ENCODE data around the gene FOXP2.

FOXP2 gene

DNA sequence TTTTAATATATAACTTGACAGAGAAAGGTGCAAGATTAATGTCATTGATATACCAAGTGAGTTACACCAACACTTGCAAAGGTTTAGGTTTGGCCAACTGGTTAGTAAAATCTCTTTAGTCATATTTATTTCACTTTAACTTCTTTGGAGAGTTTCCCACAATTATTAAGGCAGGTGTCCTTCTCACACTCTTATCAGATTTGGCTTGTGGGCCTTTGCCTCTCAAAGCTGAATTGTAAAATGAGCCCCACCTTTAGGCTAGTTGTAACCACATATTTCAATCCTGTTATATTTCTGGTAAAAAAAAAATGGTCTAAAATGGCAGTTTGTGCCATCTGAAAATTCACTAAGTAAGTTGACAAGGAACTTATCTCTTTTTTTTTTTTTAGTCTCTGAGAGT, 26.6 kb upstream of the FOXP2 start:
- TF ChIP-seq, protein P1, sequence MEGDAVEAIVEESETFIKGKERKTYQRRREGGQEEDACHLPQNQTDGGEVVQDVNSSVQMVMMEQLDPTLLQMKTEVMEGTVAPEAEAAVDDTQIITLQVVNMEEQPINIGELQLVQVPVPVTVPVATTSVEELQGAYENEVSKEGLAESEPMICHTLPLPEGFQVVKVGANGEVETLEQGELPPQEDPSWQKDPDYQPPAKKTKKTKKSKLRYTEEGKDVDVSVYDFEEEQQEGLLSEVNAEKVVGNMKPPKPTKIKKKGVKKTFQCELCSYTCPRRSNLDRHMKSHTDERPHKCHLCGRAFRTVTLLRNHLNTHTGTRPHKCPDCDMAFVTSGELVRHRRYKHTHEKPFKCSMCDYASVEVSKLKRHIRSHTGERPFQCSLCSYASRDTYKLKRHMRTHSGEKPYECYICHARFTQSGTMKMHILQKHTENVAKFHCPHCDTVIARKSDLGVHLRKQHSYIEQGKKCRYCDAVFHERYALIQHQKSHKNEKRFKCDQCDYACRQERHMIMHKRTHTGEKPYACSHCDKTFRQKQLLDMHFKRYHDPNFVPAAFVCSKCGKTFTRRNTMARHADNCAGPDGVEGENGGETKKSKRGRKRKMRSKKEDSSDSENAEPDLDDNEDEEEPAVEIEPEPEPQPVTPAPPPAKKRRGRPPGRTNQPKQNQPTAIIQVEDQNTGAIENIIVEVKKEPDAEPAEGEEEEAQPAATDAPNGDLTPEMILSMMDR (conservative IDR thresholded peaks at IDR 0.05; ENCODE audit: control insufficient read depth, insufficient read depth, low read depth, low read length): no peak
- no peak for DNase-seq (ENCODE audit: low read depth)
- H3K4me3 ChIP-seq (ENCODE audit: control insufficient read depth, low read depth, low read length): no peak overlapping the region

DNA sequence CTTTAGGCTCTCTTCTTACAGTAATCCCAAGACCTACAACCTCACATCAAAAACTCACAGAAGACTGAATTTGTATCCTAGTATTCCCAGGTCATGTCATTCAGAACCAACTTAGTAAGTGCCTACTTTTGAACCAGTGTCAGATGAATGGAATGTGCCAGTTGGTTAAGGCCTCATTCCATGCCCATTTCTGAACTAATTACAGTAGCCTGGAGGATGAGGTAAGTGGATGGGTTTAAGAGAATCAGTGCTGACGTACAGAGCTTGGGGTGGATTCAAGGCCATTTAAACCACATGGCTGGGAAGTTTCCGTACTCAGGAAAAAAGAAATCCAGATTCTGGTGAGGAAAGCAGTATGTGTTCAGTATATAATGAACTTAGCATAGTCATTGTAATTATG, 21.9 kb upstream of the FOXP2 start:
- DNase-seq (ENCODE audit: low read depth): no peak
- TF ChIP-seq, protein P1 (conservative IDR thresholded peaks at IDR 0.05; ENCODE audit: control insufficient read depth, insufficient read depth, low read depth, low read length): no peak
- H3K4me3 ChIP-seq (ENCODE audit: control insufficient read depth, low read depth, low read length): no peak overlapping the region

DNA sequence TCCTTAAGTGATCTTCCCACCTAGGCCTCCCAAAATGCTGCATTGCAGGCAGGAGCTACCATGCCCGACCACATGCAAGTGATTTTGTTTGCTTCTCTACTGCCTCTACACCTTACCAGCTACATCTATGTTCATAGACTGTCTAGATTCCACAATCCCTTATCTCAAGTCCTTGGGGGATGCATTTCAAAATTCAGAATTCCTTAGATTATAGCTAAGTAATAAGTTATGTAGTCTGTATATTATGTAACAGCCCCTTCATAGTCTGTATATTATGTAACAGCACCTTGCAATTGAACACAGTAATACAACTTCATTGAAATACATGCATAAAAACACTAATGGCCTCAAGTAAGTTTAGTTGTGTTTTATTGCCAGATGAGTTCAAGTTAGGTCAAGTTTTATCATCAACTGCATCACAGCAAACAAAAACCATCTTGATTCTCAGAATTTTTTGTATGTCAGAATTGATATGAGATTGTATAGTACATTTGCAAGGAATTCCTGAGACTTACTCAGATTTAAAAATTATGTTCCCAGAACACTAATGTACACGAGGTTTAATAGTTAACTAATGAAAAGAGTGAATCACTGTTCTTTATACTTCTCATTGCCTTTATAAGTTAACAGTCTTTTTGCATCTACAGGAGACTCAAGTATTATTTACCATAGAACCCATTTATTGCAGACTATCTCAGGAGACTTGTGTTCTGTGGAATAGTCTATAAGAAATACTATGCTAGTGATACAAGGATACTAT, 11.6 kb upstream of the FOXP2 start:
- no peak overlapping the region for H3K4me3 ChIP-seq (ENCODE audit: control insufficient read depth, low read depth, low read length)
- TF ChIP-seq, protein P1 (conservative IDR thresholded peaks at IDR 0.05; ENCODE audit: control insufficient read depth, insufficient read depth, low read depth, low read length): no peak
- no peak for DNase-seq (ENCODE audit: low read depth)

DNA sequence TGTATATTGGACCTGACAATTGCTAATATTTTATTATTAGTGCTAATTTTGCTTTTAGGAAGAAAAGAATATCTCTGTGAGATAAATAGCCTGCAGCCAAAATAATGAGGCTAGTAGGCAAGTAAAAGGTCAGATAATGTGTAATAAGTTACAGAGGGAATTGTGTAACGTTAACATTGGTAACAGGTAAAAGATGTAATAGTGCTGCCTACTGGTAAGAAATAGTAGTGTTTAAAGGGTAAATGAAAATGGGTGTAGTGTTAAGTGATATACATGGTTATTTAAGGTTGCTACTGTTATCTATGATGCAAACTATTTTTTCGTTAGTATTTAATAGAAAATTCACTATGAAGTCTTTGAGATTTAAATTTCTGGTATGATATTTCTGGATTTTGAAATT, 9.2 kb upstream of the FOXP2 start:
- TF ChIP-seq, protein P1 (conservative IDR thresholded peaks at IDR 0.05; ENCODE audit: control insufficient read depth, insufficient read depth, low read depth, low read length): peak; percentile 47
- peak; percentile 46 for DNase-seq (ENCODE audit: low read depth)
- no peak overlapping the region for H3K4me3 ChIP-seq (ENCODE audit: control insufficient read depth, low read depth, low read length)

DNA sequence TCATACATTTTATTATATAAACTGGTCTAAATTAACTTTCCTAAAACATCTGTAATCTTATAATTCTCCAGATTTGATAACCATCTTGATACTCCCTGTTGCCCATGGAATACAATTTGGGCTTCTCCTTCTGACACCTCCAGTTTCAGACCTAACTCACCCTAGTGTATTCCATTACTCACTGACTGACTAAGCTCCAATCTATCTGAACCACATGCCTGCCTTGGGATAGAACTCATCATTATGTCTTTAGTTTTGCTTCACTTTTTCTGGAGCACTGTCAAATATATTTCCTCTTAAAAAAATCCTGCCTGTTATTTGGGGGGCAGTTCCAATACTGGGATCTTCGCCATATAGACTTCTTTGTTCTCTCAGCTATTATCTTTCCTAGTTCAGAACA, 4.9 kb upstream of the FOXP2 start:
- DNase-seq (ENCODE audit: low read depth): peak; percentile 71
- TF ChIP-seq, protein P1 (conservative IDR thresholded peaks at IDR 0.05; ENCODE audit: control insufficient read depth, insufficient read depth, low read depth, low read length): no peak
- H3K4me3 ChIP-seq (ENCODE audit: control insufficient read depth, low read depth, low read length): no peak overlapping the region

DNA sequence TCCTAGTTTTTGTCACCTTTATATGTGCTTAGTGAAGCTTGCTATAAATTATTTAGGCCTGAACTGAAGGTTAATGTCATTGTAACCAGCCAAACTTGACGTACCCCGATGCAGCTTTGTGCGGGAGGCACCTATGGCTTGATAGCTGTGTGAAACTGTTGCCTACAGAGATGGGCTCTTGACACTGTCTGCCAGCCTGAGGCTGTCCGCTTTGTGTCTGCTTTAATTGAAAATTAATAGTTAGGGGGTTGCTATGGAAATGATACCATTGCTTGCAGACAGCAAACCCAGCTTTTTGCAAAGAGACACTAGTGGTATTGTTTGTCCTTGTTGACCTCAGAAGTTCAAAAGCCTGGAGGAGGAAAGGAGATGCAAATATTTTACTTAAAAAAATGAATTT, 2.1 kb upstream of the FOXP2 start:
- H3K4me3 ChIP-seq (ENCODE audit: control insufficient read depth, low read depth, low read length): no peak overlapping the region
- DNase-seq (ENCODE audit: low read depth): no peak
- TF ChIP-seq, protein P1 (conservative IDR thresholded peaks at IDR 0.05; ENCODE audit: control insufficient read depth, insufficient read depth, low read depth, low read length): no peak
